Left renal cortex interstitium (tissue), 4 donors: ENCODE data around the gene IQGAP2. TPM values are rescaled to one million over a fixed set of nuclear protein-coding genes. Genes with fewer than 3 reads are reported as not detected.
"Not testable (repeated sequence)": the region's sequence is repeated elsewhere in the genome, so short reads cannot be mapped to it uniquely, and the experiment has no call there.

Experiments used
- DNase-seq, 4 donors: peaks; one replicate each; pipeline ENCODE4 v3.0.0-alpha.2; 2013; ENCODE audit warnings: low read depth in 4 of 4, low spot score in 2 of 4, missing footprints in 1 of 4
- polyA plus RNA-seq, 4 donors: library from polyadenylated mRNA; unstranded; fragments of 120-200 nt; gene quantifications; one replicate each; pipeline ENCODE4 v1.2.1, GENCODE V29; 2013; ENCODE audit not compliant: insufficient read length in 4 of 4

IQGAP2 gene
- polyA plus RNA-seq, 4 donors, result 59.4 to 83.3 (median 71.7) TPM

- no peak for DNase-seq
These were observed 325.9 kb downstream of the IQGAP2 start for GRCh38 chr5:76728965-76729364.

- DNase-seq, result no peak
These were observed 326.5 kb downstream of the IQGAP2 start for GRCh38 chr5:76729373-76730290.

- no peak for DNase-seq
These were observed 329.4 kb downstream of the IQGAP2 start for GRCh38 chr5:76732405-76733048.

GRCh38 chr5:76733049-76733417 is 329.9 kb downstream of the IQGAP2 start:
- no peak for DNase-seq

GRCh38 chr5:76735762-76736545 is 332.9 kb downstream of the IQGAP2 start:
- DNase-seq, result no peak

GRCh38 chr5:76736679-76737556 is 333.8 kb downstream of the IQGAP2 start:
- DNase-seq, result no peak

GRCh38 chr5:76737846-76738245 is 334.8 kb downstream of the IQGAP2 start:
- no peak for DNase-seq

- DNase-seq, result not testable (repeated sequence)
These were observed 338.4 kb downstream of the IQGAP2 start for GRCh38 chr5:76741506-76741905.

- no peak for DNase-seq
These were observed 339.5 kb downstream of the IQGAP2 start for GRCh38 chr5:76742583-76742982.

GRCh38 chr5:76744632-76745031 is 341.5 kb downstream of the IQGAP2 start:
- no peak for DNase-seq

GRCh38 chr5:76745670-76746069 is 342.6 kb downstream of the IQGAP2 start:
- no peak for DNase-seq

GRCh38 chr5:76746677-76747076 is 343.6 kb downstream of the IQGAP2 start:
- no peak for DNase-seq

GRCh38 chr5:76747706-76748105 is 344.6 kb downstream of the IQGAP2 start:
- DNase-seq, result no peak

- no peak for DNase-seq
These were observed 348.2 kb downstream of the IQGAP2 start for GRCh38 chr5:76751291-76751690.

GRCh38 chr5:76754668-76755078 is 351.6 kb downstream of the IQGAP2 start:
- no peak for DNase-seq

GRCh38 chr5:76755779-76756637 is 352.9 kb downstream of the IQGAP2 start:
- DNase-seq, result no peak

- DNase-seq, result no peak
These were observed 354.0 kb downstream of the IQGAP2 start for GRCh38 chr5:76757049-76757448.
